A673 (cell line): ENCODE data around the gene CLEC4G.
"Not testable (repeated sequence)": the region's sequence is repeated elsewhere in the genome, so short reads cannot be mapped to it uniquely, and the experiment has no call there.

ENCODE experiments used
- EZH2 ChIP-seq: fragments of 200-600 bp; sonication (generic); IDR thresholded peaks from 2 replicates; pipeline ENCODE4 v1.6.1; 2017; ENCODE audit warnings: borderline replicate concordance, low read depth, mild to moderate bottlenecking, mixed read lengths, antibody characterized with exemption, low read length; ENCODE audit not compliant: poor library complexity, severe bottlenecking
- TF ChIP-seq, protein P1 (sequence below): fragments of 300-800, 200-600 bp; sonication (generic); conservative IDR thresholded peaks from 2 replicates; pipeline ENCODE4 v1.5.1; 2017; ENCODE audit warnings: low read depth, mild to moderate bottlenecking, antibody characterized with exemption, low read length, moderate library complexity, mixed read lengths

DNA sequence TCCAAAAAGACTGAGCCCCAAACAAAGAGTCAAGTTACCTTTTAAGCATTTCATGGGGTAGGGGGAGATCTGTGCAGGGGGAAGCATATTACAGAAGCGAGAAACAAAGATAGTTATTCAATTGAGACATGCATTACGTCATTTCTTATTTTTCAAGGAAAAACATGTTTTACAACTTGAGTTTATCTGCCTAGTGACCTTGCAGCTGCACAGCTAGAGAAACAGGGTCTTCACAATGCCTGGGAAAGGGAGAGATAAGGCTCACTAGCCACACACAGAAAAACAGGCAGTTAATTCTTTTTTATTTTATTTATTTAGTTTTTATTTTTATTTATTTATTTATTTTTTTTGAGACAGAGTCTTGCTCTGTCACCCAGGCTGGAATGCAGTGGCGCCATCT lies 32.2 kb upstream of the CLEC4G start:
- TF ChIP-seq, protein P1, sequence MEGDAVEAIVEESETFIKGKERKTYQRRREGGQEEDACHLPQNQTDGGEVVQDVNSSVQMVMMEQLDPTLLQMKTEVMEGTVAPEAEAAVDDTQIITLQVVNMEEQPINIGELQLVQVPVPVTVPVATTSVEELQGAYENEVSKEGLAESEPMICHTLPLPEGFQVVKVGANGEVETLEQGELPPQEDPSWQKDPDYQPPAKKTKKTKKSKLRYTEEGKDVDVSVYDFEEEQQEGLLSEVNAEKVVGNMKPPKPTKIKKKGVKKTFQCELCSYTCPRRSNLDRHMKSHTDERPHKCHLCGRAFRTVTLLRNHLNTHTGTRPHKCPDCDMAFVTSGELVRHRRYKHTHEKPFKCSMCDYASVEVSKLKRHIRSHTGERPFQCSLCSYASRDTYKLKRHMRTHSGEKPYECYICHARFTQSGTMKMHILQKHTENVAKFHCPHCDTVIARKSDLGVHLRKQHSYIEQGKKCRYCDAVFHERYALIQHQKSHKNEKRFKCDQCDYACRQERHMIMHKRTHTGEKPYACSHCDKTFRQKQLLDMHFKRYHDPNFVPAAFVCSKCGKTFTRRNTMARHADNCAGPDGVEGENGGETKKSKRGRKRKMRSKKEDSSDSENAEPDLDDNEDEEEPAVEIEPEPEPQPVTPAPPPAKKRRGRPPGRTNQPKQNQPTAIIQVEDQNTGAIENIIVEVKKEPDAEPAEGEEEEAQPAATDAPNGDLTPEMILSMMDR: not testable (repeated sequence)
- TF ChIP-seq EZH2: not testable (repeated sequence)
